Posterior cingulate gyrus (tissue), 11 donors: ENCODE measurements around the gene L3MBTL4.

Experiments
- DNase-seq, 10 donors: peaks; one replicate each; pipeline versions ENCODE4 v3.0.0 to v3.0.0-alpha.2; 2020 to 2021; ENCODE audit warnings: mixed read lengths in 3 of 10
- intact Hi-C: fragments of 100-400 bp; cut with DNase I; formaldehyde crosslinking; loops from one replicate; pipeline ENCODE4 v1.15.1; 2023

The L3MBTL4 gene

GRCh38 chr18:6414723-6415417, at the start of gene L3MBTL4:
TSS of gene L3MBTL4 (minus strand) at chr18:6414911. CDS start at chr18:6311625, 103,286 bp downstream.
- DNase-seq: peak in 8 of 10 donors; percentile 45 to 91 (median 56)
- intact Hi-C loops: loop anchor here (10.0 kb wide), 1 partner anchor 130 kb away; no protein-coding TSS in a partner anchor

GRCh38 chr18:6452194-6452593, 37.5 kb upstream of the L3MBTL4 start:
- no peak for DNase-seq
- intact Hi-C loops: no loop called here

- intact Hi-C loops: no loop called here
- no peak for DNase-seq
Observed at GRCh38 chr18:6449213-6449612, 34.5 kb upstream of the L3MBTL4 start.

GRCh38 chr18:6444466-6445228, 29.9 kb upstream of the L3MBTL4 start:
- DNase-seq: no peak
- intact Hi-C loops: no loop called here

GRCh38 chr18:6441200-6441599, 26.5 kb upstream of the L3MBTL4 start:
- DNase-seq: no peak
- intact Hi-C loops: no loop called here

- intact Hi-C loops: no loop called here
- no peak for DNase-seq
Observed at GRCh38 chr18:6437937-6438818, 23.5 kb upstream of the L3MBTL4 start.

- no peak for DNase-seq
- intact Hi-C loops: no loop called here
Observed at GRCh38 chr18:6435731-6436130, 21.0 kb upstream of the L3MBTL4 start.

GRCh38 chr18:6434987-6435709, 20.4 kb upstream of the L3MBTL4 start:
- DNase-seq: no peak
- intact Hi-C loops: no loop called here

GRCh38 chr18:6434481-6434880, 19.8 kb upstream of the L3MBTL4 start:
- intact Hi-C loops: no loop called here
- no peak for DNase-seq

GRCh38 chr18:6431659-6432318, 17.1 kb upstream of the L3MBTL4 start:
- no peak for DNase-seq
- intact Hi-C loops: no loop called here

GRCh38 chr18:6428851-6429395, 14.2 kb upstream of the L3MBTL4 start:
- no peak for DNase-seq
- intact Hi-C loops: no loop called here

GRCh38 chr18:6427286-6427685, 12.6 kb upstream of the L3MBTL4 start:
- intact Hi-C loops: no loop called here
- DNase-seq: no peak

GRCh38 chr18:6423289-6423688, 8.6 kb upstream of the L3MBTL4 start:
- no peak for DNase-seq
- intact Hi-C loops: no loop called here

GRCh38 chr18:6414118-6414722, 491 bp downstream of the L3MBTL4 start:
- DNase-seq: peak in 9 of 10 donors; percentile 49 to 94 (median 62)
- intact Hi-C loops: loop anchor here (10.0 kb wide), 1 partner anchor 129 kb away; no protein-coding TSS in a partner anchor

- intact Hi-C loops: loop anchor here (10.0 kb wide), 1 partner anchor 129 kb away; no protein-coding TSS in a partner anchor
- DNase-seq: peak in 3 of 10 donors; percentile 11 to 74 (median 29)
Observed at GRCh38 chr18:6413579-6414117, 1.1 kb downstream of the L3MBTL4 start.

GRCh38 chr18:6412933-6413472, 1.7 kb downstream of the L3MBTL4 start:
- intact Hi-C loops: loop anchor here (10.0 kb wide), 1 partner anchor 128 kb away; no protein-coding TSS in a partner anchor

GRCh38 chr18:6411382-6411781, 3.3 kb downstream of the L3MBTL4 start:
- DNase-seq: no peak
- intact Hi-C loops: loop anchor here (10.0 kb wide), 1 partner anchor 127 kb away; no protein-coding TSS in a partner anchor

More at GRCh38 chr18:6412933-6413472, 1.7 kb downstream of the L3MBTL4 start:
- DNase-seq: no peak

- intact Hi-C loops: loop anchor here (10.0 kb wide), 1 partner anchor 125 kb away; no protein-coding TSS in a partner anchor
- peak in 1 of 10 donors; percentile 54 for DNase-seq
Observed at GRCh38 chr18:6409933-6410332, 4.8 kb downstream of the L3MBTL4 start.
